Right ventricle myocardium superior (tissue), 1 donor: ENCODE results near the gene CAMK2G. TPM values are rescaled to one million over a fixed set of nuclear protein-coding genes. Genes with fewer than 3 reads are reported as not detected.
"Not testable (repeated sequence)": the region's sequence is repeated elsewhere in the genome, so short reads cannot be mapped to it uniquely, and the experiment has no call there.

ENCODE experiments used
- ATAC-seq: fragments of 200-7000 bp; cut with Tn5 transposase; one replicate; pipeline ENCODE4 v1.9.1; 2020; ENCODE audit warnings: mild to moderate bottlenecking; ENCODE audit not compliant: poor library complexity
- DNase-seq: peaks from one replicate; pipeline ENCODE4 v3.0.0-alpha.2; 2020
- intact Hi-C: fragments of 100-400 bp; cut with DNase I; formaldehyde crosslinking; loops from one replicate; pipeline ENCODE4 v1.11.2; 2022
- total RNA-seq: library from RNA; stranded (reverse); fragmentation: NEBNext Ultra II Directional; extraction: Animal tissue kit (Norgen Biotek cat#: 25700); gene quantifications from one replicate; pipeline ENCODE4 v1.2.1, GENCODE V29; 2021
- donor health status: DM: no; HTN: yes; CAD: no; lungs with severe emphysema.

Gene CAMK2G
- total RNA-seq, 1 donor from 2014 or later: 11.2 TPM

DNA sequence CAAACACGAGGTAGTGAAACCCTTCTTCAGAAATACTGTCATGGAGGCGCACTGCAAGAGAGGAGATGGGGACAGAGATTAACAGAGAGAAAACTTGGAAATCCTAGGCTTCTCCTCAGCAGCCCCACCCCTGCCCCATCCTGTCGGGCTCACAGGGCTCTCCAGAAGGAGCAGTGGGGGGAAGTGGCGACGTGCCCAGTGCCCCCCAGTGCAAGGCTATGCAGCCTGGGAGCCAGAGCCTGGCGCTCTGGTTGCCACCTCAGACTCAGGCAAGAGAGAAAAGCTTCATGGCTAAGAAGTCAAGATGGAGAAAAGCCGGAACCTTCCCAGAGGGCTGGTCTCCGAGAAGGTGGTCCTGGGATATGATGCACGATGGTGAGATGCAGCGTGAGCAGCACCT, 21.2 kb downstream of the CAMK2G start:
- no peak for ATAC-seq
- DNase-seq: no peak
- intact Hi-C loops: no loop called here

DNA sequence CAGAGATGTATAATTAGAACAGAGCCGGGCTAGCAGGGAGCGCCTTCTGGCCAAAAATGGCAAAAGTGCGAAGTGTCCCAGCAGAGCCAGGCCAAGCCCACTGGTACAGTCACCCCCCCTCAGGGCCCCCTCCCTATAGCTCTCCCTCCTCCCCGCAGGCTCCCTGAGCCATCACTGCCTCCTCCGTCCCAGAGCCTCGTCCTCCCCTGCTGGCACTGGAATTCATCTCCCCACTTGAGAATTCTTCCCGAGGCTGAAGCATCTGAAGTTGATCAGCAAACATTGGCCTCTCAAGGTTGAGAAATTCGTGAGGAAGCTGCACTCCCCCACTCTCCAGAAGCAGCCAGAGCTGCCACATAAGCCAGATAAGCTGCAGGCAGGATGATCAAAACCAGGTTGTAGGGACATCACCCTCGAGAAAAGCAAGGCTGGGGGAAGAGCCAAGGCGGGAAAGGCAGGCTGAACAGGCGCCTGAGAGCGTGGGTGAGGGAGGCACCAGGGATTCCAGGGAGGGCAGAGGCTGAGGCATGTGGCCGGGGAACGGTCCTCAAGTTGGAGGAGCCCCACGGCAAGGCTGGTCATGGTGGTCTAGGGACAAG, 23.4 kb downstream of the CAMK2G start:
- intact Hi-C loops: no loop called here
- no peak for DNase-seq
- peak; percentile 53 for ATAC-seq

GRCh38 chr10:73850211-73850610, 24.1 kb downstream of the CAMK2G start:
- intact Hi-C loops: no loop called here
- no peak for DNase-seq
- no peak for ATAC-seq

GRCh38 chr10:73848821-73849489, 25.4 kb downstream of the CAMK2G start:
- intact Hi-C loops: loop anchor here (1.0 kb wide), 1 partner anchor 30 kb away; no protein-coding TSS in a partner anchor
- ATAC-seq (peak; percentile 95), DNase-seq (peak; percentile 91)

DNA sequence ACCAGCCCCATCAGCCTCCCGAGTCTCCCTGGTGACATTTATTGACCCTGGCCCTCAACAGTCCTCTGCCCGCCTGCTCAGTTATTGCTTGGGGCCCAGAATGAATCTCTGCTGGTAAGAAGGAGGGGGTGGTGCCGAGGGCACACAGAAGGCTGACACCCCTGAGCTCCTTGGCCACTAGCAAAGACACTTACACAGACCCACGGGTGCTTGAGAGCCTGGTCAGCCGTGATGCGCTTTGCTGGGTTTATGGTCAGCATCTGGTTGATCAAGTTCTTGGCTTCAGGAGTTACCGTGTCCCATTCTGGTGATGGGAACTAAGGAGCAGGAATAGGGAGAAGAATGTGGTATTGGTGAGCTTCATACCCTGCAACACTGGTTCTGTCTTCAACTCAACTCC, 27.3 kb downstream of the CAMK2G start:
- intact Hi-C loops: no loop called here
- DNase-seq (no peak), ATAC-seq (no peak)

GRCh38 chr10:73843261-73843660, 31.1 kb downstream of the CAMK2G start:
- ATAC-seq: no peak
- no peak for DNase-seq
- intact Hi-C loops: no loop called here

GRCh38 chr10:73842349-73842748, 32.0 kb downstream of the CAMK2G start:
- ATAC-seq (no peak), DNase-seq (no peak)
- intact Hi-C loops: no loop called here

DNA sequence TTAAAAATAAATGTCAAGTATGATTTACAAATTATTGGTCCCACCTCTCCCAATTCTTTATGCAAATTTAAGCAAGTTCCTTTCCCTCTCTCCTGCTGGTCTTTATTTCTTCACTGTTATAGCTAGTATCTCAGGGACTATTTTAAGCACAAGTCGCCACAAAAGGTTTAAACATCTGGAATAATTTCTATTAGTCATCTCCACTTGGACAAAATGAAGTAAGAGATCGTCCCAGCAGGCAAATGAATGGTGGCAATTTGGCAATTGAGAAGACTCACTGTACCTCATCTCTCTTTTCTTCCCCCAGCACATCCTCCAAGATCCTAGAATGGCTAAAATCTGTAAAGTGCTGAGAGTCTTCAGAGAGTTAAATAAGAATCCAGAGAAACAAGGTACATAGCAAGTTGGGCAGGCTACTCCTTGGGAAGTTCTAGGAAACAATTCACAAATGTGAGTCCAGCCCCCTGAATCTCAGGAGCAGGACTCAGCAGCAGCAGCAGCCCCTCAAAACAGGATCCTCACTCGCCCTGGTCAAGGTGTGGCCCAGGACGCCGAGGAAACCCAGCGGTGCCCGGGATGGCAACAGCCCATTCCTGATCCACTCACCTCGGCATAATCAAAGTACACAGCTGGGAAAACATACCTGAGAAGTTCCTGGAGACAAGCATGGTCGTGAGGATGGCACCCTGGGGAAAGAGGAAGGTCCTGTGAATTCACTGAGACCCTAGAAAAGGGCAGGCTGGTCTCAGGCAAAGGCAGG, 32.6 kb downstream of the CAMK2G start:
- DNase-seq (no peak), ATAC-seq (no peak)
- intact Hi-C loops: no loop called here

GRCh38 chr10:73841061-73841421, 33.3 kb downstream of the CAMK2G start:
- intact Hi-C loops: no loop called here
- ATAC-seq (no peak), DNase-seq (no peak)

DNA sequence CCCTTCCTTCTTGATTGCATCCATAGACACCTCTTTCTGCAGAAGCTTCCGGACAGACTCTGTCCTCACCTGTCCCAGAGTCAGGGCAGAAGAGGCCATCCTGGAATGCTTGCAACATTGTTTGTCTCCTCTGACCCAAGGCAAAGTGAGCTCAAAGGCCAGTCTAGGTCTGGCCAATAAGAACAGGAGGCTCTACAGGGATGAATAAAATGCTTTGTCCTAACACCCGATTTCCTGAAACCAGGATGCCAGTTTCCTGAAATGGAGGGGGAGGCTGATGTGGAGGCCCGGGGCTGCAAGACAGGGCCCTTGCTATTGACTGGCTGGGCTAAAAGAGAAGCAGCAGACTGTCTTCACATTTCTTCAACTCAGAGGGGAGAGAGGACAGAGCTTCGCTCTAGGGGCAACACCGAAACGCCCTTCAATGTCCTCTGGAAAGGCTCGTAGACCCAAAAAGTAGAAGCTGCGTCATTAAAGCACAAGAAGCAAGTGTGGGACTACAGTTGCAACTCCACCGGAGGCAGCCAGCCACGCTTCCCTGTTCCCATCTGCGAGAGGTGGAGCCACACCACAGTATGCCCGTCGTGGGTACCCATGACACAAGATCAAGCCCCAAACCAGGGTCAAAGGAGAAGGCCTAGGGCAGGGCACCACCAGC, 33.8 kb downstream of the CAMK2G start:
- no peak for ATAC-seq
- intact Hi-C loops: no loop called here
- DNase-seq: no peak

GRCh38 chr10:73840056-73840402, 34.3 kb downstream of the CAMK2G start:
- intact Hi-C loops: no loop called here
- DNase-seq (no peak), ATAC-seq (no peak)

DNA sequence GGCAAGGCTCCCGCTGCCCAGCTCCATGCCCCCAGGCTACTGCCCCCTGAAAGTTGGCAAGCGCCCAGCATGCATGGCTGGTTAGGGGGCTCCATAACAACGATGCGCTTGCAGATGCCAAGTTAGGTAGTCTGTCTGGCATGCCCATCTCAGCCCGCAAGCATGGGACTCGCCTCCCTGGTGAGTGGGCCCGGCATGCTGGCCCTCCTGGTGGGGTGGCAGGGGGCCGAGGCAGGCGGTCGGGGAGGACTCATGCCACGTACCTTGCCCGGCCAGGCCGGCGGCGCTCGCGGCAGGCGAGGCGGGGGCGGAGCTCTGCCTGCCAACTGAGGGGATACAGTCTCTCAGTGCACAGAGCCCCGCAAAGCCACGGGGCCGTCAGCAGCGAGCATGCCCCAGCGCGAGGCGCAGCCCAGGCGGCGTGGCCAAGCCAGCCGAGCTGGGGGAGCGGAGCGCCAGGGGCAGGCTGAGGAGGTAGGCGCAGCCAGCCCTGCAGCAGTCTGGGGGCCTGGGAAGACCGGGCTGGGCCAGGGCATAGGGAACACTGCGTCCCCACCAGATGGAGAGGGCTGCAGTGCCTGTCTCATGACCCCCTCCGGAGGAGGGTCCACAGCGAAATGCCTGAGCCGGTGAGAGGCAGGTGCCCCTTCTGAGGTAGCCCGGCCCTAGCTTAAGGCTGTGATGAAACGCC, 34.9 kb downstream of the CAMK2G start:
- intact Hi-C loops: no loop called here
- ATAC-seq (no peak), DNase-seq (no peak)

- ATAC-seq (no peak), DNase-seq (no peak)
- intact Hi-C loops: no loop called here
Observed at GRCh38 chr10:73838827-73839226, 35.5 kb downstream of the CAMK2G start.

- ATAC-seq (no peak), DNase-seq (no peak)
- intact Hi-C loops: no loop called here
Observed at GRCh38 chr10:73838008-73838567, 36.3 kb downstream of the CAMK2G start.

- no peak for ATAC-seq
- DNase-seq: no peak
- intact Hi-C loops: no loop called here
Observed at GRCh38 chr10:73837072-73837471, 37.3 kb downstream of the CAMK2G start.

GRCh38 chr10:73836427-73836980, 37.9 kb downstream of the CAMK2G start:
- intact Hi-C loops: no loop called here
- no peak for ATAC-seq
- no peak for DNase-seq

DNA sequence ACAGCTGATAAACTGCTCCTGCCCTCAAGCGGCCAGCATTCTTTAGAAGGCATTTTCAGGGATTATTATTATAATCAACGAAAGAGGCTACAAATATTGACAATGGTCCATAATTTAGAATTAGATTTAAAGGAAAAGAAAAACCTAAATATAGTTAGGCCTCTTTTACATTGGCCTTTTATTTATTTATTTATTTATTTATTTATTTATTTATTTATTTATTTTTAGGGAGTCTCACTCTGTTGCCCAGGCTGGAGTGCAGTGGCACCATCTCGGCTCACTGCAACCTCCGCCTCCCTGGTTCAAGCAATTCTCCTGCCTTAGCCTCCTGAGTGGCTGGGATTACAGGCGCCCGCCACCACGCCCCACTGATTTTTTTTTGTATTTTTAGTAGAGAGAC, 45.3 kb downstream of the CAMK2G start:
- DNase-seq, intact Hi-C loops, ATAC-seq: not testable (repeated sequence)

DNA sequence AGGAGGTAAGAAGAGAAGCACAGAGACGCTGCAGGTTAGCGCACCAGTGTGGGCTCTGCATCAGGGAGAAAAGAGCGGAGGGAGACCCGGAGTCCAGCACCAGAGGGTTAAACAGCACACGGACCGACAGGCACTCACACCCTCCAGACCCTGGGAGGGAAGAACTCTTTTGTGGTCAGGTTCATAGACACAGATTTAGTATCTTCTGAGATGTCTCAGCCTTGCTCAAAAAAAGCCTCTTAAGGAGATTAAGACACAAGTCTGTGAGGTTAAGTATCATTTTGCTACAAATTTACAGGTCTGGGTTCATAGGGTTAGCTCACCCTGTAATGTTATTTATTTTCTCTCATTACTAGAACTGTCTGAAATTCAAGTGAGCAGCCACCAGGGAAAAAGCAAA, 46.2 kb downstream of the CAMK2G start:
- ATAC-seq: no peak
- no peak for DNase-seq
- intact Hi-C loops: no loop called here
